Liver (tissue), 9 donors: ENCODE data around the gene LAMTOR1. TPM values are rescaled to one million over a fixed set of nuclear protein-coding genes. Genes with fewer than 3 reads are reported as not detected.
A peak's percentile ranks its signal among the peaks of the same experiment; 100 is the strongest.

Experiments
- DNase-seq: peaks from one replicate; pipeline ENCODE4 v3.0.0-alpha.2; 2017; ENCODE audit warnings: low spot score
- H3K27ac ChIP-seq, 2 donors: one replicate each; pipeline ENCODE4 v1.7.0; 2013; ENCODE audit warnings: inconsistent platforms in 2 of 2, low read length in 2 of 2, control low read depth in 1 of 2, low read depth in 1 of 2, mild to moderate bottlenecking in 1 of 2
- H3K27me3 ChIP-seq, 4 donors: one replicate each; pipeline versions ENCODE4 v1.6.1 to v1.7.0; 2013; ENCODE audit warnings: low read length in 3 of 4, inconsistent platforms in 1 of 4, mild to moderate bottlenecking in 1 of 4, moderate library complexity in 1 of 4; ENCODE audit not compliant: control insufficient read depth in 4 of 4, insufficient read depth in 4 of 4
- H3K36me3 ChIP-seq, 4 donors: one replicate each; pipeline versions ENCODE4 v1.6.1 to v1.7.0; 2013; ENCODE audit warnings: low read length in 3 of 4, mild to moderate bottlenecking in 3 of 4, low read depth in 1 of 4, moderate library complexity in 1 of 4; ENCODE audit not compliant: control insufficient read depth in 4 of 4, insufficient read depth in 3 of 4
- H3K4me1 ChIP-seq, 4 donors: one replicate each; pipeline versions ENCODE4 v1.6.1 to v1.7.0; 2013; ENCODE audit warnings: low read length in 3 of 4, mild to moderate bottlenecking in 3 of 4, moderate library complexity in 1 of 4; ENCODE audit not compliant: control insufficient read depth in 4 of 4, insufficient read depth in 4 of 4
- H3K4me3 ChIP-seq, 3 donors: one replicate each; pipeline versions ENCODE4 v1.6.1 to v1.7.0; 2013; ENCODE audit warnings: low read length in 3 of 3, control low read depth in 1 of 3, low read depth in 1 of 3, mild to moderate bottlenecking in 1 of 3
- H3K9ac ChIP-seq, 2 donors: one replicate each; pipeline ENCODE4 v1.7.0; 2013; ENCODE audit warnings: low read length in 2 of 2, mild to moderate bottlenecking in 2 of 2, moderate library complexity in 2 of 2, control low read depth in 1 of 2, low read depth in 1 of 2
- H3K9me3 ChIP-seq, 4 donors: one replicate each; pipeline versions ENCODE4 v1.6.1 to v1.7.0; 2013; ENCODE audit warnings: low read length in 3 of 4; ENCODE audit not compliant: control insufficient read depth in 4 of 4
- EGR1 ChIP-seq, 2 donors: IDR thresholded peaks; 2 replicates each; pipeline ENCODE4 v1.6.1; 2016 to 2018; ENCODE audit warnings: antibody characterized with exemption in 2 of 2, low read depth in 2 of 2
- FOXA1 ChIP-seq: IDR thresholded peaks from 2 replicates; pipeline ENCODE4 v1.6.1; 2016; ENCODE audit warnings: antibody characterized with exemption
- FOXA2 ChIP-seq: IDR thresholded peaks from 2 replicates; pipeline ENCODE4 v1.6.1; 2016; ENCODE audit warnings: antibody characterized with exemption
- GABPA ChIP-seq, 2 donors: IDR thresholded peaks in 1 of 2; conservative IDR thresholded peaks in 1 of 2; 2 replicates each; pipeline ENCODE4 v1.6.1; 2016; ENCODE audit warnings: antibody characterized with exemption in 2 of 2, mild to moderate bottlenecking in 1 of 2, moderate library complexity in 1 of 2
- HNF4A ChIP-seq, 2 donors: conservative IDR thresholded peaks; 2 replicates each; pipeline ENCODE4 v1.6.1; 2016; ENCODE audit warnings: antibody characterized with exemption in 2 of 2, mild to moderate bottlenecking in 2 of 2
- HNF4G ChIP-seq: IDR thresholded peaks from 2 replicates; pipeline ENCODE4 v1.6.1; 2016; ENCODE audit warnings: antibody characterized with exemption
- JUND ChIP-seq, 2 donors: IDR thresholded peaks; 2 replicates each; pipeline ENCODE4 v1.6.1; 2016; ENCODE audit warnings: antibody characterized with exemption in 2 of 2
- MAX ChIP-seq: IDR thresholded peaks from 2 replicates; pipeline ENCODE4 v1.6.1; 2016; ENCODE audit warnings: antibody characterized with exemption
- NR2F2 ChIP-seq: IDR thresholded peaks from 2 replicates; pipeline ENCODE4 v1.6.1; 2016; ENCODE audit warnings: antibody characterized with exemption
- RAD21 ChIP-seq, 2 donors: IDR thresholded peaks; 2 replicates each; pipeline ENCODE4 v1.6.1; 2016; ENCODE audit warnings: antibody characterized with exemption in 2 of 2, mild to moderate bottlenecking in 2 of 2
- RXRA ChIP-seq, 2 donors: IDR thresholded peaks; 2 replicates each; pipeline ENCODE4 v1.6.1; 2017 to 2018; ENCODE audit warnings: antibody characterized with exemption in 2 of 2, mild to moderate bottlenecking in 1 of 2
- SP1 ChIP-seq: IDR thresholded peaks from 2 replicates; pipeline ENCODE4 v1.6.1; 2018; ENCODE audit warnings: antibody characterized with exemption, mild to moderate bottlenecking
- TAF1 ChIP-seq: conservative IDR thresholded peaks from 2 replicates; pipeline ENCODE4 v1.6.1; 2016; ENCODE audit warnings: antibody characterized with exemption, mild to moderate bottlenecking
- YY1 ChIP-seq: IDR thresholded peaks from 2 replicates; pipeline ENCODE4 v1.6.1; 2016; ENCODE audit warnings: antibody characterized with exemption, mild to moderate bottlenecking
- ZBTB33 ChIP-seq: IDR thresholded peaks from 2 replicates; pipeline ENCODE4 v1.6.1; 2016; ENCODE audit warnings: antibody characterized with exemption
- WGBS: extraction: QIAGEN DNeasy Blood & Tissue Kit; methylation state at CpG from one replicate; pipeline ENCODE4 v1.1.7; 2013; 5-methylcytosine and 5-hydroxymethylcytosine counted together
- polyA plus RNA-seq, 2 donors: library from polyadenylated mRNA; stranded (reverse) in 1 of 2; unstranded in 1 of 2; fragments of 200-250 nt in 1 of 2; fragments of >200 nt in 1 of 2; fragmentation: Nextera tagmentation in 1 of 2; extraction: Ambion mirVana in 1 of 2; gene quantifications; one replicate each; pipeline versions ENCODE4 v1.2.1 to v1.2.3, GENCODE V29; 2013 to 2015
- total RNA-seq, 2 donors: library from RNA; depleted of rRNA; stranded (reverse); fragments of >200 nt; gene quantifications; one replicate each; pipeline ENCODE4 v1.2.3, GENCODE V29; 2014
- TF ChIP-seq, protein P1 (sequence below): IDR thresholded peaks from 2 replicates; pipeline ENCODE4 v1.6.1; 2016; ENCODE audit warnings: antibody characterized with exemption, mild to moderate bottlenecking
- TF ChIP-seq, protein P2 (sequence below): IDR thresholded peaks from 2 replicates; pipeline ENCODE4 v1.6.1; 2016; ENCODE audit warnings: antibody characterized with exemption
- donor health status: healthy.
- donor health status: healthy.
- donor health status: healthy.
- donor health status: healthy.
- donor health status: healthy.

LAMTOR1 gene
- total and polyA plus RNA-seq, 4 donors: 30.5 to 74.0 (median 58.6) TPM

DNA sequence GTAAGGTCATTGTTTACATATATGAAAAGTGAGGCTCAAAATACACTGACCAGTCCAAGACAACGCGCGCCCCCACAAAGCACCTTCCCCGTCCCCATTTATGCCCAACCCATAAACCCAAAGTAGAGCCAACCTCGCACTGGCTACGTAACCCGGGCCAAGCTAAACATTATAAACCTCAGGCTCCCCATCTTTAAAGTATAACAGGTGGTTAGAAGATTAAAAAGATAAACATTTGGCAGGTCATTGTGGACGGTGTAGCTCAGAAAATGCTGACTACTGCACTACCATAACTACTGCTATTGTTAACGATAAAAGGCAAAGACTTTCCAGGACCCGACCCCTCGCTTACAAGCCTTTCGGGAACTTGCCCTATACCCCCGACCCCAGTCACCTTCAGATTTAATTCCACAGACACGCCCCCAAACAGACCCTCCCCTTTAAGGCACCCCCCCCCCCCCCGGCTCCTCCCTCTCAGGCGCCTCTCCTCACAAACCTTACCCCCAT is 23.2 kb downstream of the LAMTOR1 start:
- H3K9me3 ChIP-seq: no peaks in the 10 kb centered on the region
- WGBS: 2% methylated on average over 16 of the region's 16 CpGs
- peak overlapping the region; percentile 84 to 88 for H3K27ac ChIP-seq
- no peaks in the 10 kb centered on the region for H3K36me3 ChIP-seq
- no peak for DNase-seq
- peak overlapping the region; percentile 68 to 72 for H3K9ac ChIP-seq
- H3K27me3 ChIP-seq: no peaks in the 10 kb centered on the region
- H3K4me3 ChIP-seq: peak overlapping the region; percentile 60 to 83 (median 82)
- TF ChIP-seq HNF4A (conservative IDR thresholded peaks at IDR 0.05): no peak
- no peak for TF ChIP-seq MAX
- no peak for TF ChIP-seq NR2F2
- TF ChIP-seq EGR1 (IDR thresholded peaks at IDR 0.05; ENCODE audit: low read depth in 2 of 2): no peak
- no peak for TF ChIP-seq TAF1
- TF ChIP-seq, protein P1, sequence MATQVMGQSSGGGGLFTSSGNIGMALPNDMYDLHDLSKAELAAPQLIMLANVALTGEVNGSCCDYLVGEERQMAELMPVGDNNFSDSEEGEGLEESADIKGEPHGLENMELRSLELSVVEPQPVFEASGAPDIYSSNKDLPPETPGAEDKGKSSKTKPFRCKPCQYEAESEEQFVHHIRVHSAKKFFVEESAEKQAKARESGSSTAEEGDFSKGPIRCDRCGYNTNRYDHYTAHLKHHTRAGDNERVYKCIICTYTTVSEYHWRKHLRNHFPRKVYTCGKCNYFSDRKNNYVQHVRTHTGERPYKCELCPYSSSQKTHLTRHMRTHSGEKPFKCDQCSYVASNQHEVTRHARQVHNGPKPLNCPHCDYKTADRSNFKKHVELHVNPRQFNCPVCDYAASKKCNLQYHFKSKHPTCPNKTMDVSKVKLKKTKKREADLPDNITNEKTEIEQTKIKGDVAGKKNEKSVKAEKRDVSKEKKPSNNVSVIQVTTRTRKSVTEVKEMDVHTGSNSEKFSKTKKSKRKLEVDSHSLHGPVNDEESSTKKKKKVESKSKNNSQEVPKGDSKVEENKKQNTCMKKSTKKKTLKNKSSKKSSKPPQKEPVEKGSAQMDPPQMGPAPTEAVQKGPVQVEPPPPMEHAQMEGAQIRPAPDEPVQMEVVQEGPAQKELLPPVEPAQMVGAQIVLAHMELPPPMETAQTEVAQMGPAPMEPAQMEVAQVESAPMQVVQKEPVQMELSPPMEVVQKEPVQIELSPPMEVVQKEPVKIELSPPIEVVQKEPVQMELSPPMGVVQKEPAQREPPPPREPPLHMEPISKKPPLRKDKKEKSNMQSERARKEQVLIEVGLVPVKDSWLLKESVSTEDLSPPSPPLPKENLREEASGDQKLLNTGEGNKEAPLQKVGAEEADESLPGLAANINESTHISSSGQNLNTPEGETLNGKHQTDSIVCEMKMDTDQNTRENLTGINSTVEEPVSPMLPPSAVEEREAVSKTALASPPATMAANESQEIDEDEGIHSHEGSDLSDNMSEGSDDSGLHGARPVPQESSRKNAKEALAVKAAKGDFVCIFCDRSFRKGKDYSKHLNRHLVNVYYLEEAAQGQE: no peak
- TF ChIP-seq YY1: no peak
- TF ChIP-seq ZBTB33: no peak
- no peak for TF ChIP-seq RAD21 (IDR thresholded peaks at IDR 0.05)
- no peak for TF ChIP-seq JUND (IDR thresholded peaks at IDR 0.05)
- TF ChIP-seq SP1: no peak
- no peak for TF ChIP-seq FOXA2
- TF ChIP-seq HNF4G: no peak
- TF ChIP-seq, protein P2, sequence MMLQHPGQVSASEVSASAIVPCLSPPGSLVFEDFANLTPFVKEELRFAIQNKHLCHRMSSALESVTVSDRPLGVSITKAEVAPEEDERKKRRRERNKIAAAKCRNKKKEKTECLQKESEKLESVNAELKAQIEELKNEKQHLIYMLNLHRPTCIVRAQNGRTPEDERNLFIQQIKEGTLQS: no peak
- H3K4me1 ChIP-seq: peaks cover 0 to 11% (median 5%) of the 10 kb centered on the region in 4 donors

DNA sequence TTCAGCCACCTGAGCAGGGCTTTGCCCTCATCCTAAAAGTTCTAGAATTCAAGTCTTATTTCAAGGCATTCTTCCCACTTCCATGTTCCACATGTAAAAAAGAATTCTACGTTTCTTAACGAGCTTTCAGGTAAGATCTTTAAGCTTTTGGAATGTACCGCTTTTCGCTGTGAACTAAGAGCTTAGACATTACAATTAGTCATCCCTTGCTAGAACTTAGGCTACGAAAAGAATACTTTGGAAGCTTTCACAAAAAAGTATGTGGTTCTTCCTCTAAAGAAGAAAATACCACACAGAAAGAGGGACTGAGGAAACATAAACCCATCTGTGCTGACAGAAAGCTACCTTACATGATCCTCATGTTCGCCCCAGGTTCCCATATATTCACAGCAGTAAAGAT is 24.6 kb downstream of the LAMTOR1 start:
- Histone ChIP-seq H3K36me3 (no peaks in the 10 kb centered on the region), H3K4me1 (peaks cover 0 to 11% (median 5%) of the 10 kb centered on the region in 4 donors), H3K9me3 (no peaks in the 10 kb centered on the region), H3K27me3 (no peaks in the 10 kb centered on the region), H3K9ac (no peak overlapping the region), H3K27ac (peak overlapping the region in 1 of 2 donors; percentile 31), H3K4me3 (no peak overlapping the region)
- no peak for DNase-seq
- no peak for TF ChIP-seq FOXA2
- no peak for TF ChIP-seq RAD21 (IDR thresholded peaks at IDR 0.05)
- no peak for TF ChIP-seq HNF4A (conservative IDR thresholded peaks at IDR 0.05)
- TF ChIP-seq TAF1: no peak
- no peak for TF ChIP-seq GABPA (IDR thresholded peaks at IDR 0.05 in 1 of 2, conservative IDR thresholded peaks at IDR 0.05 in 1 of 2)
- TF ChIP-seq EGR1 (IDR thresholded peaks at IDR 0.05; ENCODE audit: low read depth in 2 of 2): no peak
- TF ChIP-seq HNF4G: no peak
- TF ChIP-seq FOXA1: no peak
- no peak for TF ChIP-seq JUND (IDR thresholded peaks at IDR 0.05)
- TF ChIP-seq YY1: no peak
- TF ChIP-seq RXRA (IDR thresholded peaks at IDR 0.05): no peak
- WGBS: 93% methylated on average over 6 of the region's 6 CpGs
